ENCODE results near the gene RAB17. TPM values are rescaled to one million over a fixed set of nuclear protein-coding genes. Genes with fewer than 3 reads are reported as not detected.

RAB17 gene
- total and polyA plus RNA-seq, 2 of the 4 experiments (the other 2 are of a cell fraction), result 0.41 TPM; not detected in 1

DNA sequence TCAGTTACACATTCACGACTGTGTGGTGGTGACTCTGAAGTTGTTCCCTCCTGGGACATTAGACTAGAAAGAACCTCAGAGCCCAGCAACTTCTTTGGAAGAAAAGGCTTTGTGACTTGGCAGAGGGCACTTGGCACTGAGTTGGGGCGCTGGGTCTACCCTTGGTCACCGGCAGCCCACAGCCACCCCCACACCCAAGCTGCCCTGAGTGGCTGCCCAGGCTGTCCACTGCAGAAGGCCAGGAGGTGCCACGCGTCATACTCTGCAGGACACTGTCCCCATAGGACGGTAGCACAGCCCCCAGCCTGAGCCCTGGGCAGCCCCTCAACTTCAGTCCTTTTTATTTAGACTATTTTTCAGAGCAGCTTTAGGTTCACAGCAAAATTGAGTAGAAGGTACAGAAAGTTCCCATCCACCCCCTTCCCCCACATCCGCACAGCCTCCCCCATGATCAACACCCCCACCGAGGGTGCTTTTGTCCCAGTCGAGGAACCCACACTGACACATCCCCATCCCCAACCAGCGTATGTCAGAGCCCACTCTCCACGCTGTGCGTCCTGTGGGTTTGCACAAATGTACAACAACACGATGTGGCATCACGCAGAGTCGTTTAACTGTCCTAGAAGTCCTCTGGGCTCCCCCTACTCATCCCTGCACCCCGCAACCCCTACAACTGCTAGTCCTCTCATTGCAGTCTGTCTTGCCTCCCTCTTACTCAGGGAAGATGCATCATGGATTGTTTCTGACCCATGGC lies 23.1 kb downstream of the RAB17 start:
- no TSS peak for BruUV-seq (replicated peaks)
- Histone ChIP-seq H3K36me3 (ENCODE audit: control insufficient read depth, insufficient read depth, low read length) (no peaks in the 10 kb centered on the region), H3K4ac (ENCODE audit: low read depth, low read length) (no peak overlapping the region), H2AFZ (replicated peaks; ENCODE audit: low read length, poor library complexity) (no peak overlapping the region), H4K91ac (ENCODE audit: insufficient read depth, low read depth, low read length) (no peak overlapping the region), H3K9me1 (ENCODE audit: insufficient read depth, low read length) (0 out of 2 replicates have a peak, but pooled peaks cover 3% of the 10 kb centered on the region), H3K79me1 (ENCODE audit: low read depth in 1 of 2, low read length in 2 of 2) (peaks cover 0 to 8% of the 10 kb centered on the region in 2 experiments; a peak in 1 of 4 replicates), H4K8ac (ENCODE audit: low read depth in 2 of 2, low read length in 2 of 2) (no peak overlapping the region), H3K27ac (ENCODE audit: insufficient read depth, low read length) (no peak overlapping the region), H3K9ac (ENCODE audit: low read depth, low read length) (no peak overlapping the region), H2AK9ac (replicated peaks; ENCODE audit: low read depth, low read length, poor library complexity) (no peak overlapping the region), H3K4me1 (ENCODE audit: control insufficient read depth, insufficient read depth, low read length) (peaks cover 4% of the 10 kb centered on the region; the same call in 1 of the 2 replicates), H2BK15ac (ENCODE audit: low read depth, low read length) (no peak overlapping the region), H3K27me3 (ENCODE audit: control insufficient read depth, insufficient read depth, low read length) (peaks cover 2% of the 10 kb centered on the region; the same call in 1 of the 2 replicates), H4K20me1 (ENCODE audit: insufficient read depth, low read length) (no peaks in the 10 kb centered on the region), H3K4me3 (ENCODE audit: insufficient read depth, low read depth, low read length) (no peak overlapping the region), H2BK20ac (ENCODE audit: low read depth, low read length) (no peak overlapping the region), H2AK5ac (ENCODE audit: low read depth, low read length) (no peak overlapping the region), H3K18ac (ENCODE audit: low read depth, low read length) (no peak overlapping the region), H3K23ac (ENCODE audit: low read depth, low read length) (no peak overlapping the region), H3K4me2 (ENCODE audit: low read depth, low read length) (no peak overlapping the region), H4K5ac (ENCODE audit: low read depth, low read length) (no peak overlapping the region), H3K9me3 (ENCODE audit: control insufficient read depth, insufficient read depth, low read length) (no peaks in the 10 kb centered on the region; the same call in 1 of the 2 replicates), H2BK5ac (ENCODE audit: low read depth, low read length, poor library complexity, severe bottlenecking) (no peak overlapping the region), H3K14ac (replicated peaks; ENCODE audit: low read depth, low read length) (no peak overlapping the region), H3K56ac (ENCODE audit: extremely low read depth, insufficient read depth, low read length) (no peak overlapping the region), H2BK120ac (ENCODE audit: low read depth, low read length) (no peak overlapping the region)
- no peak for TF ChIP-seq CTCF (conservative IDR thresholded peaks at IDR 0.05; ENCODE audit: low read depth, low read length)
- DNase-seq (no peak), ATAC-seq (ENCODE audit: low read depth) (no peak)
- 82% methylated on average over 11 of the region's 16 CpGs; no CpG with 5 or more reads in 1 of the 2 experiments for WGBS, 2 experiments (ENCODE audit: extremely low coverage in 2 of 2, insufficient read length in 1 of 2)
- POLR2A ChIA-PET (ENCODE audit: unreplicated experiment), result no interaction called here
- in situ Hi-C loops (cut with MboI; ENCODE audit: low sequenced_read_pairs) (loop anchor here (25.0 kb wide), 2 partner anchors 1055 to 1230 kb away; a partner anchor contains a TSS), dilution Hi-C loops (cut with HindIII; ENCODE audit: low sequenced_read_pairs, unreplicated experiment) (no loop called here), intact Hi-C loops (cut with micrococcal nuclease) (no loop called here)
- CTCF ChIA-PET, result no interaction called here

Data from IMR-90 (cell line).